ENCODE measurements around the gene SPPL2A. TPM values are rescaled to one million over a fixed set of nuclear protein-coding genes. Genes with fewer than 3 reads are reported as not detected.

SPPL2A gene
- total and polyA plus RNA-seq, 9 of the 15 experiments (the other 6 are each of a cell fraction or from before 2014, with no cell fraction given) = 9.8 to 66.1 (median 38.0) TPM

DNA sequence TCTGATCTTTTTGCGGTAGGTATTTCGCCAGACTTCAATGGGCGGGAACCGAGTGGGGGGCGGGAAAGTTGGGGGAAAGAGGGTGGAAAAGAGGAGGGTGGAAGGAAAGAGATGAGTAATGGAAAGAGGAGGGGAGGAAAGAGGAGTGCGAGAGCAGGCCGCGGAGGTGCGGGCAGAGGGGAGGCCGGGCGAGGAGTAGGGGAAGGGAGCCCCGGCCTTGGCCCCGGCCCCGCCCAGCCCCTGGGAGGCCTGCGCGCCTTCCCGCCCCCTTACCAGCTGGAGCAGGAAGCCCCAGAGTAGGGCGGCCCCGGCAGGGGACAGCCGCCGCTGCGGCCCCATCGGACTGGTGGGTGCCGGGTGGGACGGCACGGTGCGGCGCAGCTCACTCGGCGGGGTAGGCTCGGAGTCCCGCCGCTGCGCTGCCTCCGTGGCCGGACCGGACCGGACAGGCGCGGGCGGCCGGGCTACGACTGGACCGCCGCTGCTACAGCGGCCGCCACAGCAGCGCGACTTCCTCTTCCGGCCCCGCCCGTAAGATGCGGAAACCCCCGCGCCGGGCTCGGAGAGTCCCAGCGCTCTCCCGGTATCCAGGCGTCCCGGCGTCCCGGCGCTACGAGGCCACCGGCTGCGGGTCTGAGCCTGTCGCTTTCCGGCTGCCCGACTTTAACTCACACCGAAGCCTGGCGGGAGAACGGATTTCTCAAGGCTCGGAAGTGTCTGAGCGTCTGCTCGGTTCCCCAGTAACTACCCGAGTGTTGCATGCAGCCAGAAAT is at the start of gene SPPL2A (continued):
- TF ChIP-seq ZNF174 (CRISPR knock-in tag; IDR thresholded peaks at IDR 0.05) (no peak), TRIM28 (IDR thresholded peaks at IDR 0.05) (no peak), MCM3 (IDR thresholded peaks at IDR 0.05) (no peak), GATAD2B (IDR thresholded peaks at IDR 0.05; ENCODE audit: borderline replicate concordance) (peak; percentile 86), PHF21A (IDR thresholded peaks at IDR 0.05; ENCODE audit: borderline replicate concordance, low read depth) (no peak), ZNF766 (CRISPR knock-in tag; conservative IDR thresholded peaks at IDR 0.05) (peak; percentile 56; the same call in 1 of the 2 replicates), FUS (optimal IDR thresholded peaks at IDR 0.05; ENCODE audit: low read depth, low read length) (peak; percentile 46), ILF3 (IDR thresholded peaks at IDR 0.05; ENCODE audit: borderline replicate concordance) (peak; percentile 79; the same call in 1 of the 2 replicates)

DNA sequence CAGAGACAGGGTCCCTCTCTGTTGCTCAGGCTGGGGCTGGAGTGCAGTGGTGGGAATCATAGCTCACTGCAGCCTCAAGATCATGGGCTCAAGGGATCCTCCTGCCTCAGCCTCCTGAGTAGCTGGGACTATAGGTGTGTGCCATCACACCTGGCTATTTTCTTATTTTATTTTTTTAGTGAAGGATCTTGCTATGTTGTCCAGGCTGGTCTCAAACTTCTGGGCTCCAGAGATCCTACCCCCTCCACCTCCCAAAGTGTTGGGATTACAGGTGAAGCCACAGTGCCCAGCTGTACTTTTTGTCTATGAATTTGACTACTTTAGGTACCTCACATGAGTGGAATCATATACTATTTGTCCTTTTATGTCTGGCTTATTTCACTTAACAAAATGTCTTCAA is 49.1 kb upstream of the SPPL2A start:
- Histone ChIP-seq H3K79me2 (ENCODE audit: control insufficient read depth, insufficient read depth, low read length) (no peaks in the 10 kb centered on the region), H3K4me1 (replicated peaks in 1 of 2; ENCODE audit: control insufficient read depth in 2 of 2, insufficient read depth in 2 of 2, low read length in 2 of 2) (no peaks in the 10 kb centered on the region; a peak in 1 of 5 replicates), H3K4me2 (ENCODE audit: insufficient read depth, low read length) (no peak overlapping the region), H4K20me1 (replicated peaks; ENCODE audit: control insufficient read depth, insufficient read depth, low read length) (no peaks in the 10 kb centered on the region), H3K9me1 (ENCODE audit: control insufficient read depth, insufficient read depth, low read length) (no peaks in the 10 kb centered on the region), H3K27me3 (ENCODE audit: control insufficient read depth in 2 of 2, insufficient read depth in 2 of 2, low read length in 2 of 2) (peaks cover 0 to 6% of the 10 kb centered on the region in 2 experiments; a peak in 3 of 5 replicates), H3K9me3 (replicated peaks; ENCODE audit: control insufficient read depth, insufficient read depth, low read depth, low read length) (no peaks in the 10 kb centered on the region), H2AFZ (ENCODE audit: low read depth, low read length) (no peak overlapping the region), H3K9ac (ENCODE audit: insufficient read depth in 1 of 2, low read depth in 2 of 2, low read length in 2 of 2) (no peak overlapping the region), H3K4me3 (no peak overlapping the region), H3K27ac (ENCODE audit: extremely low read depth, low read depth, low read length) (no peak overlapping the region), H3K36me3 (ENCODE audit: control insufficient read depth, insufficient read depth, low read length) (no peaks in the 10 kb centered on the region)
- CTCF ChIA-PET (ENCODE audit: low intra/inter-chr PET ratio) = no interaction called here
- in situ Hi-C loops (cut with MboI) (no loop called here), intact Hi-C loops (cut with micrococcal nuclease) (no loop called here)
- POLR2A ChIA-PET = no interaction called here
- no peak for DNase-seq (ENCODE audit: extremely low read depth in 1 of 4, low spot score in 3 of 4)
- FAIRE-seq = no peak
- no TSS peak for BruUV-seq (replicated peaks)
- no peak for ATAC-seq
- TF ChIP-seq NCOA6 (IDR thresholded peaks at IDR 0.05) (no peak), SMAD2 (IDR thresholded peaks at IDR 0.05; ENCODE audit: low read depth, low read length) (no peak), CCNT2 (IDR thresholded peaks at IDR 0.05; ENCODE audit: borderline replicate concordance, extremely low read depth, insufficient read length, low read depth, low read length) (no peak), TCF7L2 (IDR thresholded peaks at IDR 0.05; ENCODE audit: low read depth, low read length) (no peak), XRCC3 (IDR thresholded peaks at IDR 0.05) (no peak), RBM34 (IDR thresholded peaks at IDR 0.05; ENCODE audit: borderline replicate concordance, insufficient read depth, low read length) (no peak), SMARCB1 (IDR thresholded peaks at IDR 0.05; ENCODE audit: insufficient read length, low read depth) (no peak), JUN (IDR thresholded peaks at IDR 0.05; ENCODE audit: borderline replicate concordance, low read depth, low read length) (no peak), JUN (CRISPR knock-in tag; IDR thresholded peaks at IDR 0.05; ENCODE audit: borderline replicate concordance) (no peak), ZNF121 (CRISPR knock-in tag; conservative IDR thresholded peaks at IDR 0.05) (peak; percentile 58)
